ENCODE measurements around the gene UNC50. TPM values are rescaled to one million over a fixed set of nuclear protein-coding genes. Genes with fewer than 3 reads are reported as not detected.

UNC50 gene
- total and polyA plus RNA-seq, 2 experiments from 2014 or later = 78.8 to 80.0 TPM

- Histone ChIP-seq H3K36me3 (replicated peaks; ENCODE audit: insufficient read depth, low read depth) (no peaks in the 10 kb centered on the region), H3K27me3 (no peaks in the 10 kb centered on the region), H3K27ac (no peak overlapping the region), H4K20me1 (ENCODE audit: insufficient read depth, poor library complexity, severe bottlenecking) (no peaks in the 10 kb centered on the region), H3K4me2 (no peak overlapping the region), H3K79me2 (no peaks in the 10 kb centered on the region), H2AFZ (no peak overlapping the region), H3K4me3 (no peak overlapping the region), H3K4me1 (ENCODE audit: insufficient read depth) (no peaks in the 10 kb centered on the region), H3K9me3 (ENCODE audit: low read depth) (no peaks in the 10 kb centered on the region), H3K9me2 (replicated peaks; ENCODE audit: insufficient read depth) (no peaks in the 10 kb centered on the region)
- WGBS (ENCODE audit: low lambda C conversion rate, missing lambda C conversion rate) = 98% methylated on average over 22 of the region's 22 CpGs
- DNase-seq (ENCODE audit: low spot score) = no peak
- TF ChIP-seq, protein P1, sequence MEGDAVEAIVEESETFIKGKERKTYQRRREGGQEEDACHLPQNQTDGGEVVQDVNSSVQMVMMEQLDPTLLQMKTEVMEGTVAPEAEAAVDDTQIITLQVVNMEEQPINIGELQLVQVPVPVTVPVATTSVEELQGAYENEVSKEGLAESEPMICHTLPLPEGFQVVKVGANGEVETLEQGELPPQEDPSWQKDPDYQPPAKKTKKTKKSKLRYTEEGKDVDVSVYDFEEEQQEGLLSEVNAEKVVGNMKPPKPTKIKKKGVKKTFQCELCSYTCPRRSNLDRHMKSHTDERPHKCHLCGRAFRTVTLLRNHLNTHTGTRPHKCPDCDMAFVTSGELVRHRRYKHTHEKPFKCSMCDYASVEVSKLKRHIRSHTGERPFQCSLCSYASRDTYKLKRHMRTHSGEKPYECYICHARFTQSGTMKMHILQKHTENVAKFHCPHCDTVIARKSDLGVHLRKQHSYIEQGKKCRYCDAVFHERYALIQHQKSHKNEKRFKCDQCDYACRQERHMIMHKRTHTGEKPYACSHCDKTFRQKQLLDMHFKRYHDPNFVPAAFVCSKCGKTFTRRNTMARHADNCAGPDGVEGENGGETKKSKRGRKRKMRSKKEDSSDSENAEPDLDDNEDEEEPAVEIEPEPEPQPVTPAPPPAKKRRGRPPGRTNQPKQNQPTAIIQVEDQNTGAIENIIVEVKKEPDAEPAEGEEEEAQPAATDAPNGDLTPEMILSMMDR (IDR thresholded peaks at IDR 0.05; ENCODE audit: poor library complexity) = no peak
- no peak for TF ChIP-seq EZH2phosphoT487 (IDR thresholded peaks at IDR 0.05; ENCODE audit: low read depth, severe bottlenecking, unreplicated experiment)
- TF ChIP-seq EZH2 (IDR thresholded peaks at IDR 0.05; ENCODE audit: borderline replicate concordance) = no peak
Measured at GRCh38 chr2:98576666-98577312, 31.6 kb upstream of the UNC50 start.

DNA sequence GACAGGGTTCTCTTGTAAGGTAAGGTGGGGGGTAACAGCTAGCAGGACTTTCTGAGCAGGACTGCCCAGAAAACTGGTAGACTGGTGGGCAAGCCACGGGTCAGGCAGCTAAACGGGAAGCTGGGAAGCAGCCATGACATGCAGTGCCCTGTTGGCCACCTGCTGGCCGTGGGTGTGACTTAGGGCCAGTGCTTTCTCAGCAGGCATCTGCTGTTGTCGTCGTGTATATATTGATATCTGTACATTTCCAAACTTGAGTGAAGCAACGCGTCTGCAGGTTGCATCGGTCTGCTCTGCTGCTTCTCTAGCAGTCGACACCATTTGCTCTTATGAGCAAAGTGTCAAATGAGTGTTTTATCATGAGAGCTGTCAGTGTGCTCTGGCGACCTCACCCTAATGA is 31.1 kb upstream of the UNC50 start:
- Histone ChIP-seq H2AFZ (no peak overlapping the region), H3K27me3 (no peaks in the 10 kb centered on the region), H3K9me3 (ENCODE audit: low read depth) (no peaks in the 10 kb centered on the region), H3K4me2 (no peak overlapping the region), H3K4me1 (ENCODE audit: insufficient read depth) (no peaks in the 10 kb centered on the region), H3K4me3 (no peak overlapping the region), H3K36me3 (replicated peaks; ENCODE audit: insufficient read depth, low read depth) (no peaks in the 10 kb centered on the region), H4K20me1 (ENCODE audit: insufficient read depth, poor library complexity, severe bottlenecking) (no peaks in the 10 kb centered on the region), H3K79me2 (no peaks in the 10 kb centered on the region), H3K9me2 (replicated peaks; ENCODE audit: insufficient read depth) (no peaks in the 10 kb centered on the region), H3K27ac (no peak overlapping the region)
- WGBS (ENCODE audit: low lambda C conversion rate, missing lambda C conversion rate) = 88% methylated on average over 10 of the region's 10 CpGs
- no peak for TF ChIP-seq EZH2 (IDR thresholded peaks at IDR 0.05; ENCODE audit: borderline replicate concordance)
- no peak for TF ChIP-seq EZH2phosphoT487 (IDR thresholded peaks at IDR 0.05; ENCODE audit: low read depth, severe bottlenecking, unreplicated experiment)
- TF ChIP-seq, protein P1 (IDR thresholded peaks at IDR 0.05; ENCODE audit: poor library complexity) = no peak
- no peak for DNase-seq (ENCODE audit: low spot score)

GRCh38 chr2:98578231-98578630 is 30.2 kb upstream of the UNC50 start:
- no peak for DNase-seq (ENCODE audit: low spot score)
- no peak overlapping the region for H3K4me2 ChIP-seq
- 95% methylated on average over 9 of the region's 9 CpGs for WGBS (ENCODE audit: low lambda C conversion rate, missing lambda C conversion rate)

More at GRCh38 chr2:98578231-98578630, 30.2 kb upstream of the UNC50 start:
- H3K27ac ChIP-seq = no peak overlapping the region
- H3K36me3 ChIP-seq (replicated peaks; ENCODE audit: insufficient read depth, low read depth) = no peaks in the 10 kb centered on the region
- no peak overlapping the region for H2AFZ ChIP-seq
- H3K4me3 ChIP-seq = no peak overlapping the region
- H3K9me2 ChIP-seq (replicated peaks; ENCODE audit: insufficient read depth) = no peaks in the 10 kb centered on the region
- H4K20me1 ChIP-seq (ENCODE audit: insufficient read depth, poor library complexity, severe bottlenecking) = no peaks in the 10 kb centered on the region
- H3K79me2 ChIP-seq = no peaks in the 10 kb centered on the region
- H3K4me1 ChIP-seq (ENCODE audit: insufficient read depth) = peaks cover under 1% of the 10 kb centered on the region
- no peaks in the 10 kb centered on the region for H3K27me3 ChIP-seq
- no peaks in the 10 kb centered on the region for H3K9me3 ChIP-seq (ENCODE audit: low read depth)
- TF ChIP-seq EZH2 (IDR thresholded peaks at IDR 0.05; ENCODE audit: borderline replicate concordance) (no peak), EZH2phosphoT487 (IDR thresholded peaks at IDR 0.05; ENCODE audit: low read depth, severe bottlenecking, unreplicated experiment) (no peak)
- TF ChIP-seq, protein P1 (IDR thresholded peaks at IDR 0.05; ENCODE audit: poor library complexity) = no peak
